Fibroblast of mammary gland (primary cell): ENCODE data around the gene RAPGEF4.

Experiments
- DNase-seq: peaks from one replicate; pipeline ENCODE4 v3.0.0-alpha.2; 2010; ENCODE audit warnings: low read depth
- H3K4me3 ChIP-seq: 2 replicates; pipeline ENCODE4 v1.5.1; 2011; ENCODE audit warnings: low read depth, mild to moderate bottlenecking, low read length, moderate library complexity; ENCODE audit not compliant: control insufficient read depth
- CTCF ChIP-seq: conservative IDR thresholded peaks from 2 replicates; pipeline ENCODE4 v1.5.1; 2011; ENCODE audit warnings: low read depth, low read length, inconsistent platforms; ENCODE audit not compliant: control insufficient read depth, insufficient read depth

RAPGEF4 gene

GRCh38 chr2:173001664-173002604, 266.3 kb downstream of the RAPGEF4 start:
- no peak overlapping the region for H3K4me3 ChIP-seq
- no peak for TF ChIP-seq CTCF
- DNase-seq: no peak

GRCh38 chr2:173002751-173003541, 267.3 kb downstream of the RAPGEF4 start:
- no peak for TF ChIP-seq CTCF
- no peak overlapping the region for H3K4me3 ChIP-seq
- DNase-seq: no peak

- DNase-seq: no peak
- no peak overlapping the region for H3K4me3 ChIP-seq
- TF ChIP-seq CTCF: no peak
These were observed 273.1 kb downstream of the RAPGEF4 start for GRCh38 chr2:173008786-173009185.

GRCh38 chr2:173010233-173010632, 274.6 kb downstream of the RAPGEF4 start:
- DNase-seq: no peak
- H3K4me3 ChIP-seq: no peak overlapping the region
- TF ChIP-seq CTCF: no peak

- DNase-seq: no peak
- no peak overlapping the region for H3K4me3 ChIP-seq
- TF ChIP-seq CTCF: no peak
These were observed 280.8 kb downstream of the RAPGEF4 start for GRCh38 chr2:173016451-173016850.

- TF ChIP-seq CTCF: no peak
These were observed 282.2 kb downstream of the RAPGEF4 start for GRCh38 chr2:173017646-173018420.

More at GRCh38 chr2:173017646-173018420, 282.2 kb downstream of the RAPGEF4 start:
- no peak for DNase-seq
- H3K4me3 ChIP-seq: no peak overlapping the region
